Memory B cell (primary cell): ENCODE measurements around the gene IGF2R.
A peak's percentile ranks its signal among the peaks of the same experiment; 100 is the strongest.
"Not testable (repeated sequence)": the region's sequence is repeated elsewhere in the genome, so short reads cannot be mapped to it uniquely, and the experiment has no call there.

ENCODE experiments used
- ATAC-seq: fragments of 150-1000 bp; cut with Tn5 transposase; 2 replicates; pipeline ENCODE4 v1.10.0; 2021; ENCODE audit warnings: low read depth, mild to moderate bottlenecking, moderate library complexity
- DNase-seq, 2 donors: peaks; one replicate each; pipeline ENCODE4 v3.0.0; 2022; ENCODE audit warnings: low spot score in 2 of 2
- H3K27ac Mint-ChIP-seq: one replicate; pipeline ENCODE4 v1.8.0; 2022; ENCODE audit warnings: mild to moderate bottlenecking, moderate library complexity, mixed read lengths
- H3K27me3 Mint-ChIP-seq: one replicate; pipeline ENCODE4 v1.8.0; 2022; ENCODE audit warnings: mixed read lengths
- H3K36me3 Mint-ChIP-seq: one replicate; pipeline ENCODE4 v1.8.0; 2022; ENCODE audit warnings: mild to moderate bottlenecking, mixed read lengths
- H3K4me1 Mint-ChIP-seq: one replicate; pipeline ENCODE4 v1.8.0; 2022; ENCODE audit warnings: mixed read lengths
- H3K4me3 Mint-ChIP-seq: one replicate; pipeline ENCODE4 v1.8.0; 2022; ENCODE audit warnings: mild to moderate bottlenecking, moderate library complexity, mixed read lengths
- H3K9me3 Mint-ChIP-seq: one replicate; pipeline ENCODE4 v1.8.0; 2022; ENCODE audit warnings: mixed read lengths

The IGF2R gene

DNA sequence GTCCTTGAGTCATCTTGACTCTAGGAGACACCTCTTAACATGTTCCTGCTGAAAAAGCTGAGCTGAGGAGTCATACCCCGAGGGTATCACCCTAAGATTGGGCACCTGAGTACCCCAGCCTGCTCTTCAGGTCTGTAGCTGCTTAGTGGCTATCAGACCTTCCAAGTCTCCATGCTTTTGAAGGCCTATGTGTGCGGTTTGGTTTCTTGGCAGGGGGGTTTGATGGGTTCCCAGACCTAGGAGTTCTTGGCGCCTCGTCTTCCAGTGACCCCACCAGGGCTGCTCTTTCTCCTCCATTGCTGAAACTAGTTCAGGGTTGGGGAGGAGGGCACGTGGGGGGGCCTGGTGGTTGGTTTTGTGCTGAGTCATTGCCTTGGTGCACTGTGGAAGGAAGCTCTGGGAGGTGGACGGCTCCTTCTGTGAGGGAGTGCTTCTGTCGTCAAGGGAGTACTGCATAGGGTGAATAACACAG lies 20.1 kb downstream of the IGF2R start:
- Mint-ChIP-seq H3K27ac (no peak overlapping the region), H3K9me3 (peaks cover under 1% of the 10 kb centered on the region), H3K4me3 (no peak overlapping the region), H3K27me3 (no peaks in the 10 kb centered on the region), H3K4me1 (peaks cover 22% of the 10 kb centered on the region), H3K36me3 (peaks cover 22% of the 10 kb centered on the region)
- DNase-seq (no peak), ATAC-seq (no peak)

DNA sequence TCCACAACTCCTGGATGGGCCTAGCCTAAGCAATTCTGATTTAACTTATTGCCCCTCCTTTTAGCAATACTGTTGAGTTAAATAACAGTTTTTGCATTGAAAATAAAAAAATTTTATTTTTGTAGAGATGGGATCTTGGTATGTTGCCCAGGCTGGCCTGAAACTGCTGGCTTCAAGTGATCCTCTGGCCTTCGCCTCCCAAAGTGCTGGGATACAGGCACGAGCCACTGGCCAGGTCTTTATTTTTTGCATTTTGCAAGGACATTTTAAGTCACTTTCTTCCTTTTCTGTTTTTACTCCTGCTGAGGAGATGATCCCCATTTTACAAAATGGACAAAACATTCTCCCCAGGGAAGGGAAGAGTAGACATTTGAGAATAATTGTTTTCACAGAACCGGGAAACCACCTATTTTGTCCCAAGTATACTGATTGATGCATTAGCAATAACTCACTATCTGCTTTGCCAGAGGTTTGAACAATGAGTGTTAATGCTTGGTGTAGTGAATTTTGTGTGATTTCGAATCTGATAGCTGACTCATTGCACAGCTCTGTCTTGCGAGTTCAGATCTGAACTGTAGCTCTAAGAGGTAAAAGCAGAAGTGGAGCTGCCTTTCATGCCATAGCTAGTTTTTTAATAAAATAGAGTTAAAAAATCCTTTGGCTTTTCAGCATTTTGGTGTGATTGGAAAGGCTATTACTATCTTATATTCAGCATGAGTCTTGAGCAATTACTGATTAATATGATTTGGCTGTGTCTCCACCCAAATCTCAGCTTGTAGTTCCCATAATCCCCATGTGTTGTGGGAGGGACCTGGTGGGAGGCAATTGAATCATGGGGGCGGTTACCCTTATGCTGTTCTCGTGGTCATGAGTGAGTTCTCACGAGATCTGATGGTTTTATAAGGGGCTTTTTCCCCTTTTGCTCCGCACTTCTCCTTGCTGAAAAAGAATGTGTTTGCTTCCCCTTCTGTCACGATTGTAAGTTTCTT lies 20.9 kb downstream of the IGF2R start:
- Mint-ChIP-seq H3K9me3 (peaks cover 4% of the 10 kb centered on the region), H3K27ac (no peak overlapping the region), H3K4me3 (no peak overlapping the region), H3K27me3 (no peaks in the 10 kb centered on the region), H3K4me1 (peaks cover 26% of the 10 kb centered on the region), H3K36me3 (peaks cover 28% of the 10 kb centered on the region)
- ATAC-seq (peak; percentile 73), DNase-seq (no peak)

DNA sequence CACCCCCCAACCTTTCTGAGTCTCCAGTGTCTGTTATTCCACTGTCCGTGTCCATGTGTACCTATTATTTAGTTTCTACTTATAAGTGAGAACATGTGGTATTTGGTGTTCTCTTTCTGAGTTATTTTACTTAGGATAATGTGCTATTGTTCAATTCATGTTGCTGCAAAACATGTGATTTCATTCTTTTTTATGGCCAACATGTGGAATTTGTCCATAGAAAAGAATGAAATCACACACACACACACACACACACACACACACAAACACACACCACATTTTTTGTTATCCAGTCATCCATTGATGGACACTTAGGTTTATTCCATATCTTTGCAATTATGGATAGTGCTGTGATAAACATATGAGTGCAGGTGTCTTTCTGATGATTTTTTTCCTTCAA lies 23.5 kb downstream of the IGF2R start:
- ATAC-seq (no peak), DNase-seq (no peak)
- no peak overlapping the region for H3K4me3 Mint-ChIP-seq
- H3K27ac Mint-ChIP-seq: no peak overlapping the region
- peaks cover 31% of the 10 kb centered on the region for H3K4me1 Mint-ChIP-seq
- peaks cover 39% of the 10 kb centered on the region for H3K36me3 Mint-ChIP-seq
- no peaks in the 10 kb centered on the region for H3K27me3 Mint-ChIP-seq
- H3K9me3 Mint-ChIP-seq: peaks cover 8% of the 10 kb centered on the region

DNA sequence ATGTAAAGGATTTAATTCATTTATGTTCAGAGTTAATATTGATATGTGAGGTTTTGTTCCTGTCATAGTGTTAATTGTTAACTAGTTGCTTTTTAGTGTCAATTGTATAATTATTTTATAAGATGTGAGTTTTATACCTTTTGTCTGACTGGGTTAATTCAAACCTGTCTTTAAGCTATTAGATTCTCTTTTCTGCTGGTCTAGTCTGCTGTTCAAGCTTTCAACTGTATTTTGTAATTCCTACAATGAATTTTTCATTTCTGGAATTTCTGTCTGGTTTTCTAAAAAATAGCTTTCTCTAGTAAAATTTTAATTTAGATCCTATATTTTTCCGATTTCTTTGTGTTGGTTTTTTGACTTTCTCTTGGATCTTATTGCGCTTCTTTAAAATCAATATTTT lies 26.5 kb downstream of the IGF2R start:
- Mint-ChIP-seq H3K27me3 (no peaks in the 10 kb centered on the region), H3K27ac (no peak overlapping the region), H3K4me3 (no peak overlapping the region), H3K4me1 (peaks cover 31% of the 10 kb centered on the region), H3K36me3 (peaks cover 61% of the 10 kb centered on the region), H3K9me3 (peaks cover 8% of the 10 kb centered on the region)
- no peak for DNase-seq
- ATAC-seq: no peak

DNA sequence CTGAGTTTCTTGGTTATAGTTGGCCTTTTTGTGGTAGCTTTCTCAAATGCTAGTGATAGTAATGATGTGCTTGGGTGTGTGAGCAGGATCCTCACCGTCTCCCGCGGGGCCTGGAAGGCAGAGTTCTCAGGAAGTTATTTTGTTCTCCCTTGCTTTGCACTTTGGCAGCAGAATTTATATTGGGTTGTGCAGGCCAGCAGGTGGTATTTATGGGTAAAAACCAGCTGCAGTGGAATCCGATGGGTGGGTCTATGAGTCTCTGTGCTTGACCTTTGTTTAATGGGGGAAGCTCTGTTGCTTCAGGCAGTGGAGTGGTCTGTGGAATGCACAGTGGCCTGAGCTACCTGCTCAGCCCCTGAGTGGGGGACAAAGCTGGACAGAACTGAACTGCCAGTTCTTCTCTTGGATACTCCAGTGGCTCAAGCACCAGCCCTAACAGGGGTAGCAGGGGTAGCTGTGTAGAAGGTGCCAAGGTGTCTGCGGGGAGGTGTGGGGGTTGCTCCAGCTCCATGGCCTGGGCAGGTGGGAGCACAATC lies 27.3 kb downstream of the IGF2R start:
- peaks cover 62% of the 10 kb centered on the region for H3K36me3 Mint-ChIP-seq
- ATAC-seq (no peak), DNase-seq (no peak)
- peaks cover 8% of the 10 kb centered on the region for H3K9me3 Mint-ChIP-seq
- H3K27me3 Mint-ChIP-seq: no peaks in the 10 kb centered on the region
- peaks cover 31% of the 10 kb centered on the region for H3K4me1 Mint-ChIP-seq
- no peak overlapping the region for H3K4me3 Mint-ChIP-seq
- H3K27ac Mint-ChIP-seq: no peak overlapping the region

DNA sequence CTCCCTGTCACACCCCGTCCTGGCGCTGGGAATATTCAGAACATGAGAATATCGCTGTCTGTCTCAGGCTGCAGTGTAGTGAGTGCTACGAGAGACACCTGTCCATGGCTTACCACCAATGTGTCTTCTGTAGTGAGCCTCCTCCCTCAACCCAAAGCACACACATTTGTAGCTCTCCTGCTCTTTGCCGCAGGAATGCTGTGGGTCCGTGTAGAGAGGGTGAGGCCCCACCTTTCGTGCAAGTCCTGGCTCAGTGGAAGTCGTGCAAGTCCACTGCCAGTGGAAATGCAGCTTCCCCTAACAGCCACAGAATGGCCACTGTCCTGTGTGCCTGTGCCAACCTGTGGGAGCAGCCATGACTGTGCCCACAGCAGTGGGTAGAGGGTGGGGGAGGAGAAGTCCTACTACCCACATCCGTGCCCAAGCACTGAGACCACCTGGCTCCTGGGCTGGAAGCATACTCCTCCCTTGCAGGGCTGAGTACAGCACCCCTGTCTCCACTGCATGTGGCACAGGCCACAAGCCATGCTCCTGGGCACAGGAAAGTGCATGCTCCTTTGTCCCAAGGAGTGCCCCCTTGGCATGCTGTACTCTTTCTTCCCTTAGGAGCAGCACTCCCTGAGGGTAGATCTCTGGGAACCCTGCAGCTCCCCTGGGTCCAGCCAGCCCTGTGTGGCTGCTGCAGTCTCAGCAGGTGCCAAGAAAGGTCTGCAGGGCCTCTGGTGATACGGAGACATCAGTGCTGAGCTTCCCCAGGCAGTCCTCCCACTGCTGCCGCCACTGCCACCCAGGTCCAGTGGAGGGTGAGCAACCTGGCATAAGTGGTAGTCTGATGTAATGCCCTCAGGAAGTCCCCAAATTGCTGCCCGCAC lies 28.0 kb downstream of the IGF2R start:
- Mint-ChIP-seq H3K36me3 (peaks cover 60% of the 10 kb centered on the region), H3K4me3 (no peak overlapping the region), H3K9me3 (peaks cover 8% of the 10 kb centered on the region), H3K27me3 (no peaks in the 10 kb centered on the region), H3K27ac (no peak overlapping the region), H3K4me1 (peaks cover 31% of the 10 kb centered on the region)
- ATAC-seq: no peak
- no peak for DNase-seq

DNA sequence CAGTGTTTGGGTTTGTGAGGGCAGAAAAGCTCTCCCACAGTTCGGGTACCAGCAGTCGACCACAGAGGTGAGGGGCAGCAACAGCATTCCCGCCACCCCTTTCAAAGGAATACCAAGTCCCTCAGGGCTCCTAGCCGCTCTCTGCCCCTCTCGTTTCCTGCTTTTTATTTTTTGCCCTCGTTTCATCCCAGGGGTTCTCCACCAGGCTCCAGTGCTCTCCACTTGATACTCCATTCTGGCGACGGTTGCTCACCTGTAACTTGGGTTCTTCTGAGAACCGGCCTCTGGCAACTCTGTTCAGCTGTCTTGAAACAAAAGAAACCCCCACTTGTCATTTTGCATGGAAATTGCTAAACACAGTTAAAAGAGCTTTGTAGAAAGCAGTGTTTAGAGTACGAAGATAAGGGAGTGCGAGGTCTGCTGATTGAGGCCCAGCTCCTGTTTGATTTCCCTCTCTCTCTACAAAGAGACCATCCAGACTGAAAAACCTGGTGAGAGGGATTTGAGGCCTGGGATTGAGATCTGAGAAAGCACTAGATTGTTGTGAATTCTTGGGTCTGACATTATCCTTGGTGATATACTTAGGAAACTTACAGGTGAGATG lies 28.7 kb downstream of the IGF2R start:
- Mint-ChIP-seq H3K27me3 (no peaks in the 10 kb centered on the region), H3K36me3 (peaks cover 55% of the 10 kb centered on the region), H3K4me1 (peaks cover 27% of the 10 kb centered on the region), H3K4me3 (no peak overlapping the region), H3K9me3 (peaks cover 8% of the 10 kb centered on the region), H3K27ac (no peak overlapping the region)
- DNase-seq: no peak
- ATAC-seq: no peak

DNA sequence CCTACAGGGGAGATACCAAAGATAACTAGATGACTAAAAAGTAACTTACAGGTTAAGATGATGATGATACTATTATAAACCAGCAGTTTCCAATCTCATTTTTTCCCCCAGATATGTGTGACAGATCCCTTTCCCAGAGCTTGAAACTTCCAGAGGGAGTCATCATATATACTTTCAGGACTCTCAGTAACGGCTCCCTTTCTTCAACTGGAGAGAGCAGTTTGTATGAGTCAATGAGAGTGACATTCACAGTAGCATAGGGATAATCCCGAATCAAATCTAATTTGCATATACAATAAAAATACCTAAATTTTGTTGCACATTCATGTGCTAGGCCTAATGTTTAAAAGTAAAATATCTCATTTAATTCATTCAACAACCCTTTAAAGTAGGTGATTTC lies 29.7 kb downstream of the IGF2R start:
- peaks cover 47% of the 10 kb centered on the region for H3K36me3 Mint-ChIP-seq
- peaks cover 8% of the 10 kb centered on the region for H3K9me3 Mint-ChIP-seq
- H3K27me3 Mint-ChIP-seq: no peaks in the 10 kb centered on the region
- no peak overlapping the region for H3K27ac Mint-ChIP-seq
- DNase-seq: no peak
- H3K4me1 Mint-ChIP-seq: peaks cover 19% of the 10 kb centered on the region
- no peak for ATAC-seq
- no peak overlapping the region for H3K4me3 Mint-ChIP-seq

DNA sequence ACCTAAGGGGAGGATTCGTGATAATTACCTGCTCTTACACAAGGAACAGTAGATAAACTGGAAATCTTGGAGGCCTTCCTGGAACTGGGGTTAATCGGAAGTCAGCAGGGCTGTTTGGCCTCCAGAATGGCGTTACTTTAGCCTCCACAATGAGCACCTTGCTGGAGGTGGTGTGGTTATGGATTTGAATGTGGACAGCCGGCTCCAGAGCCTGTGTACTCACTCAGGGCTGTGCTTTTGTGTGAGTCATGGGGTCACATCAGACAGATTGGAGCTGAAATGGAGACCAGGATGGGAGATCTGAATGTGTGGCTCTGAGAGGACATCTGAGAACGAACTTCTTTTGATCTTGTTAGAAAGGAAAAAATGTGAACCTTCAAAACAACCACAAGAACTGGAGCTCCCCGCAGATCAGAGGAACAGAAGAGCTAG lies 30.4 kb downstream of the IGF2R start:
- H3K4me1 Mint-ChIP-seq: peaks cover 19% of the 10 kb centered on the region
- H3K27ac Mint-ChIP-seq: no peak overlapping the region
- no peaks in the 10 kb centered on the region for H3K27me3 Mint-ChIP-seq

DNA sequence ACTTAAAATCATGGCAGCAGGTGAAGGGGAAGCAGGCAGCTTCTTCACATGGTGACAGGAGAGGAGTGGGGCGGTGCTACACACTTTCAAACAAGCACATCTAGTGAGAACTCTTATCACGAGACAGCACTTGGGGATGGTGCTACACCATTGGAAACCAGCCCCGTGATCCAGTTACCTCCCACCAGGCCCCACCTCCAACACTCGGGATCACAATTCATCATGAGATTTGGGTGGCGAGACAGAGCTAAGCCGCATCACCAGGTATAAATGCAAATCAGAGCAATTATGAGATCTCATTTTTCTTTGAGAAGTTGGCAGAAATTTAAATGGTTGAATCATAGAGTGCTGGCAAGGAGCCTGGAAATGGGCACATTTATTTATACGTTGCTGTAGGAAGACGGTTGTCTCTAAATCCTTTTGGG lies 31.4 kb downstream of the IGF2R start:
- H3K9me3 Mint-ChIP-seq: peaks cover 4% of the 10 kb centered on the region
- H3K4me3 Mint-ChIP-seq: no peak overlapping the region
- H3K27ac Mint-ChIP-seq: no peak overlapping the region
- DNase-seq: no peak
- no peaks in the 10 kb centered on the region for H3K27me3 Mint-ChIP-seq
- peaks cover 43% of the 10 kb centered on the region for H3K36me3 Mint-ChIP-seq
- no peak for ATAC-seq
- H3K4me1 Mint-ChIP-seq: peaks cover 15% of the 10 kb centered on the region

More for the DNA sequence above, 30.4 kb downstream of the IGF2R start:
- H3K4me3 Mint-ChIP-seq: no peak overlapping the region
- H3K9me3 Mint-ChIP-seq: peaks cover 8% of the 10 kb centered on the region
- H3K36me3 Mint-ChIP-seq: peaks cover 47% of the 10 kb centered on the region
- no peak for ATAC-seq
- DNase-seq: no peak

DNA sequence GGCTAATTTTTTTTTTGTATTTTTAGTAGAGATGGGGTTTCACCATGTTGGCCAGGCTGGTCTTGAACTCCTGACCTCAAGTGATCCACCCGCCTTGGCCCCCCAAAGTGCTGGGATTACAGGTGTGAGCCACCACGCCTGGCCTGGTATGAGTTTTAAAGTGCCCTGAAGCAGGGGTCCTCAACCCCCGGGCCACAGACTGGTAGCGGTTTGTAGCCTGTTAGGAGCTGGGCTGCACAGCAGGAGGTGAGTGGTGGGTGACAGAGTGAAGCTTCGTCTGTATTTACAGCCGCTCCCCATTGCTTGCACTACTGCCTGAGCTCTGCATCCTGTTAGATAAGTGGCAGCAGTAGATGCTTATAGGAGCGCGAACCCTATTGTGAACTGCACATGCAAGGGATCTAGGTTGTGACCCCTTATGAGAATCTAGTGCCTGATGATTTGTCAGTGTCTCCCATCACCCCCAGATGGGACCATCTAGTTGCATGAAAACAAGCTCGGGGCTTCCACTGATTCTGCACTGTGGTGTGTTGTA lies 32.1 kb downstream of the IGF2R start:
- Mint-ChIP-seq H3K36me3 (peaks cover 39% of the 10 kb centered on the region), H3K4me1 (peaks cover 14% of the 10 kb centered on the region)
- H3K4me3 Mint-ChIP-seq, ATAC-seq, DNase-seq, H3K27me3 Mint-ChIP-seq, H3K27ac Mint-ChIP-seq, H3K9me3 Mint-ChIP-seq: not testable (repeated sequence)

DNA sequence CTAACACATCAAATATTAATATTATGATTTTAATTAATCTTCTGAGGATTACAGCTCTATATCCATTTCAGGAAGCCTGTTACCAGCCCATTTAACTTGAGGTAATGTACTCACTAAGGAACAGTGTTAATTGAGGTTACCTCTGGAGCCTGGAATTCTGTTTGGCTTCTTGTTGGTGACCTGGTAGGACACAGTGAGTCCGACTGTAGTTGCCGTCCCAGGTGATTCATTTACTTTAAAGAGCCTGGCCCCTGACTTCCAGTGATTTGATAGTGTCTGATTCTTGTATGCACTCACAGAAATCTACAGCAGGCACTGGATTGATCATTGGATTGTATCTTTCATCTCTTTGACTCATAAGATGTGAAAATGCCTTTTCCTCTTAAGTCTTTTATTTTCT lies 34.0 kb downstream of the IGF2R start:
- Mint-ChIP-seq H3K9me3 (peaks cover 2% of the 10 kb centered on the region), H3K4me1 (peaks cover 15% of the 10 kb centered on the region), H3K27me3 (no peaks in the 10 kb centered on the region), H3K27ac (no peak overlapping the region), H3K36me3 (peaks cover 35% of the 10 kb centered on the region), H3K4me3 (no peak overlapping the region)
- DNase-seq (no peak), ATAC-seq (no peak)

DNA sequence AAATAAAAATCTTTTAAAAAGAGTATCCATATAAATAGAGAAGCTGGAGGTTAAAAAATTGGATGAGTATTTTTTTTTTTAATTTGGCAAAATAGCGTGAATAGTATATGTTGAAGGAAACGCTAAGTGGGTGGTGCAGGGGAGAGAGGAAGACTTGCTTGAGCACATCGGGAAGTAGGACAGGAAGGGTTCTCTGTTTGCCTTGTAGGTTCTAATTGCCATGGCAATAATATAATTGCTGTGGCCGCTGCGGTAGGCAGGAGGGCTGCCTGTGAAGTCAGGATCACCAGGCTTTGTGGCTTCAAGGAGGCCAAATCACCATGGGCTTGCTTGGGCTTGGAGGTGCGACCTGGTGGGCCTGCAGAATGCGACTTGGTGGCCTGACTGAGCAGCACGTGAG lies 35.1 kb downstream of the IGF2R start:
- peaks cover 16% of the 10 kb centered on the region for H3K4me1 Mint-ChIP-seq
- DNase-seq: no peak

More for the DNA sequence above, 35.1 kb downstream of the IGF2R start:
- peaks cover 33% of the 10 kb centered on the region for H3K36me3 Mint-ChIP-seq
- no peak overlapping the region for H3K27ac Mint-ChIP-seq
- H3K9me3 Mint-ChIP-seq: peaks cover 2% of the 10 kb centered on the region
- no peaks in the 10 kb centered on the region for H3K27me3 Mint-ChIP-seq
- ATAC-seq: no peak
- H3K4me3 Mint-ChIP-seq: peak overlapping the region; percentile 19
